GM20000 (cell line): ENCODE data around the gene SLC24A3.

Source experiments
- DNase-seq: peaks from one replicate; pipeline ENCODE4 v3.0.0; 2012; ENCODE audit warnings: low spot score
- TF ChIP-seq, protein P1 (sequence below): IDR thresholded peaks from 2 replicates; pipeline ENCODE4 v1.5.1; 2012; ENCODE audit warnings: mild to moderate bottlenecking, control low read depth; ENCODE audit errors: extremely low read depth, missing control alignments

The SLC24A3 gene

DNA sequence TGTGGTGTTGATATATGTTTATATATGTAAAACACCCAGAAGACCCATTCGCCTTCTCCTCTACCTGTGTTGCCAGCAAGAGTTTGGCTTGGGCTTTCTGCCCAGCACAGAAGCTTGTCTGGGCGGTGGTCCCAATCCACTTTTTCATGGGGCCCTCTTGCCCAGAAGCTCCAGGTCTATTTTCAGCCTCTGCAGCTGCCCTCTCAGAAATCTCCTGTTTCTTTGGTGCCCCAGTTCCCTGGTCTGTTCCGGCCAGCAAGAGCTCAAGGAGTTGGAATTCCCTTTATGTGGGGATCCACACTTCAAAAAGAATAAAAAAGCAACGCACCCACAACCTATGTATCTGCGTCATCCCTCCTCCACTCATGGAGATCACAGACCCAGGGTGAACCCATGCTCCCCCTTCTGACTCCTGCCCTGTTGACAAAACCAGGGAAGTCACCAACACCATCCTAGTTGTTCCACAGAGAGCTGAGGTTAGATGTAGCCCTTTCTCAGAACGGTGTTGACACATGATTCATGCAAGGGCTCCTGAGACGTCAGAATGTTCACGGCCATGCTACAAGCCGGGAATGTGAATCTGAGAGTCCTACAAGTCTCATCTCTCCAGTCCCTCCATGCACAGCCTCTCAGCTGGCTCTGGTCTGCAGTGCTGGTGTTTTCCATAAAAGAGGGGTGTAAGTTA lies 388.8 kb downstream of the SLC24A3 start:
- TF ChIP-seq, protein P1, sequence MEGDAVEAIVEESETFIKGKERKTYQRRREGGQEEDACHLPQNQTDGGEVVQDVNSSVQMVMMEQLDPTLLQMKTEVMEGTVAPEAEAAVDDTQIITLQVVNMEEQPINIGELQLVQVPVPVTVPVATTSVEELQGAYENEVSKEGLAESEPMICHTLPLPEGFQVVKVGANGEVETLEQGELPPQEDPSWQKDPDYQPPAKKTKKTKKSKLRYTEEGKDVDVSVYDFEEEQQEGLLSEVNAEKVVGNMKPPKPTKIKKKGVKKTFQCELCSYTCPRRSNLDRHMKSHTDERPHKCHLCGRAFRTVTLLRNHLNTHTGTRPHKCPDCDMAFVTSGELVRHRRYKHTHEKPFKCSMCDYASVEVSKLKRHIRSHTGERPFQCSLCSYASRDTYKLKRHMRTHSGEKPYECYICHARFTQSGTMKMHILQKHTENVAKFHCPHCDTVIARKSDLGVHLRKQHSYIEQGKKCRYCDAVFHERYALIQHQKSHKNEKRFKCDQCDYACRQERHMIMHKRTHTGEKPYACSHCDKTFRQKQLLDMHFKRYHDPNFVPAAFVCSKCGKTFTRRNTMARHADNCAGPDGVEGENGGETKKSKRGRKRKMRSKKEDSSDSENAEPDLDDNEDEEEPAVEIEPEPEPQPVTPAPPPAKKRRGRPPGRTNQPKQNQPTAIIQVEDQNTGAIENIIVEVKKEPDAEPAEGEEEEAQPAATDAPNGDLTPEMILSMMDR = no peak
- no peak for DNase-seq

DNA sequence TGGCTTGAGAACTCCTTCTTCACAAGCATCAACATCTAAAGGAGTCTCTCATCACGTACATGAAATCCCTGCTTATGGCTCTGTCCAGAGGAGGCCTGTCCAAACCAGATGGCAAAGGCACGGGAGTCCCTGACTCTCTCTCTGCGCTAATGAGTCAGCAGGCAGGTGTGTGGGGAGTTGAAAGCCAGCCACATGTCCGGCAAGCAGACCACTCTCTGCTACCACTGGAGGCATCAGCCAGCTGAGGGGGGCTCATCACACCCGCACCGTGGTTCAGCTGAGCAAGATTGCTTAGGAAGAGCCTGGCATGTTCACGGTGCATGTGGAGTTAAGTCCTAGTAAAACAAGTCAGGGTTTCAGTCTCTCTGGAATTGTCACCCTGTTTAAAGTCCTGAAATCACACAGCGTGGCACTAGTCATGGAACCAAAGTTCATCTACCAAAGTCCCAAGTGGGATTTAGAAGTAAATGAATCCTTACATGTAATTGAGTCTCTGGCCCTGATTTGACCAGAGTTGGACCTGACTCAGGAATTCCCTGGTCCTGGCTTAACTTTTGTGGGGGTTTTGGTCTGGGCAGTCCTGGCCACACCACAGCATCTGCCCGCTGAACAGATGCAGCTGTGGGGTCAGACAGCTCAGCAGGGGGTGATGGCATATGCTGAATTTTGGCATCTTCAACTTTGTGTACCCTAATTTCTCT lies 390.4 kb downstream of the SLC24A3 start:
- no peak for DNase-seq
- TF ChIP-seq, protein P1 = no peak

DNA sequence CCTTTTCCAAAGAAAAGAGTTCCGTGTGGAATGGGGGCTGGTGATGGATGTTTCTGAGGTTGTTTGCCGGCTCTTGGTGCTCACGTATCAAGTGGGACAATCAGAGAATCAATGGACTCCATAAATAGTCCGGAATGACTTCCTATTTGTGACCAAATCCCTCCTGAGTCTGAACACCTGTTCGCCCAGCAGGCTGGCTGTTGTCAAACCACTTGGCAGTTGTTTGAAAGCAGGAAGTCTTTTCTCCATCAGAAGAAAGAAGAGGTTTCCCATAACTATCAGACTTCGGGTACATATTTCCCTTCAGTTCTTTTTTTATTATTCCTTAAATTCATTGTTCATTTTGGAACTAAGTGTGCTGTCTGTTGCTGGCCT lies 390.9 kb downstream of the SLC24A3 start:
- TF ChIP-seq, protein P1 = no peak
- no peak for DNase-seq

- TF ChIP-seq, protein P1 = no peak
- DNase-seq = no peak
Measured at GRCh38 chr20:19605786-19606485, 393.5 kb downstream of the SLC24A3 start.

DNA sequence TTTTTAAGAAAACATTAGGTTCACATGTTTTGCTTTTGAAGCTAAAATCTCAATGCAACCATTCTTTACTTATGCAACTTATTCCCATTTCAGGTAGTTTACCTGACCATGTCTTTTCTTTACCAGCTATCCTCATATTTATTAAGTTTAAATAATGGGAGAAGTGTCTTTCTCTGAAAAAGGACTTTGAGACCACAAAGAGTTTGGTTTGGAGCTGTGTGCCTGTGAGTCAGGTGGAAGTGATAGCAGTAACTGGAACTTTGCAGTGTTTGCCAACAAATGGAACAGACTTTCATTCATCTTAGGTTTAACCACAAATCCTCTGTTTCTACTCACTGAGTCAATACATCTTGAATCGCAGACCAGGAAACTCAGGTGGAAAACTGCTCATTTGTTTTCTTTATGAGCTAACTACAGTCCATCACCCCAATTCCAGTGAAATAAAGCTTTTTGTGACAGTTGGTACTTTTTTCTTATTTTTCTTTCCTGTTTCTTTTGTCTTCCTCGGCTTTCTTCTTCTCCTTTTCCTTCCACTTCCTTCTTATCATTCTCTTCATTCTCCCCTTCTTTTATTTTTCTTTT lies 397.3 kb downstream of the SLC24A3 start:
- TF ChIP-seq, protein P1 = no peak
- DNase-seq = no peak

DNA sequence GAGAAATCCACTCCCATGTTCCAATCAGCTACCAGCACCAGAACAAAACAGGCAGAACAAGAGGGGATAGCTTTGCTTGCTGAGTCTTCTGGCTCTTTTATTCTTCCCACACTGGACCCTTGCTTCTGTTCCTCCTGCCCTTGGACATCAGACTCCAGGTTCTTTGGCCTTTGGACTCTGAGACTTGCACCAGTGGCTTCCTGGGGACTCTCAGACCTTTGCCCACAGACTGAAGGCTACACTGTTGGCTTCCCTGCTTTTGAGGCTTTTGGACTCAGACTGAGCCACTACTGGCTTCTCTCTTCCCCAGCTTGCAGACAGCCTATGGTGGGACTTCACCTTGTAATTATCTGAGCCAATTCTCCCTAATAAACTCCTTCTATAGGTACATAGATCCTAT lies 403.2 kb downstream of the SLC24A3 start:
- TF ChIP-seq, protein P1 = no peak
- no peak for DNase-seq

- DNase-seq = no peak
- TF ChIP-seq, protein P1 = no peak
Measured at GRCh38 chr20:19616081-19616480, 403.6 kb downstream of the SLC24A3 start.
